Hepatocyte (in vitro differentiated cells): Measurements from ENCODE around the gene SORL1. TPM values are rescaled to one million over a fixed set of nuclear protein-coding genes. Genes with fewer than 3 reads are reported as not detected.
A peak's percentile ranks its signal among the peaks of the same experiment; 100 is the strongest.

ENCODE experiments used
- DNase-seq: peaks from one replicate; pipeline ENCODE4 v3.0.0-alpha.2; 2016; ENCODE audit warnings: low spot score
- H2AFZ ChIP-seq: fragments of 200-600 bp; sonication (generic); 2 replicates; pipeline ENCODE4 v1.6.0; 2016; ENCODE audit warnings: antibody characterized with exemption, mild to moderate bottlenecking
- H3K27ac ChIP-seq: fragments of 200-600 bp; sonication (generic); 2 replicates; pipeline ENCODE4 v1.5.1; 2016; ENCODE audit warnings: mild to moderate bottlenecking
- H3K27me3 ChIP-seq: fragments of 200-600 bp; sonication (generic); 2 replicates; pipeline ENCODE4 v1.6.1; 2016
- H3K36me3 ChIP-seq: fragments of 200-600 bp; sonication (generic); replicated peaks from 2 replicates; pipeline ENCODE4 v1.5.1; 2016; ENCODE audit warnings: low read depth; ENCODE audit not compliant: insufficient read depth
- H3K4me1 ChIP-seq: fragments of 200-600 bp; sonication (generic); 2 replicates; pipeline ENCODE4 v1.5.1; 2016; ENCODE audit warnings: mild to moderate bottlenecking, moderate library complexity; ENCODE audit not compliant: insufficient read depth
- H3K4me2 ChIP-seq: fragments of 200-600 bp; sonication (generic); 2 replicates; pipeline ENCODE4 v1.6.0; 2016
- H3K4me3 ChIP-seq: fragments of 200-600 bp; sonication (generic); 2 replicates; pipeline ENCODE4 v1.5.1; 2016; ENCODE audit warnings: mild to moderate bottlenecking
- H3K79me2 ChIP-seq: fragments of 200-600 bp; sonication (generic); 2 replicates; pipeline ENCODE4 v1.6.0; 2017; ENCODE audit warnings: mild to moderate bottlenecking
- H3K9me2 ChIP-seq: fragments of 200-600 bp; sonication (generic); replicated peaks from 2 replicates; pipeline ENCODE4 v1.6.0; 2017; ENCODE audit warnings: mild to moderate bottlenecking; ENCODE audit not compliant: insufficient read depth
- H3K9me3 ChIP-seq: fragments of 200-600 bp; sonication (generic); 2 replicates; pipeline ENCODE4 v1.5.1; 2016; ENCODE audit warnings: low read depth, mild to moderate bottlenecking
- H4K20me1 ChIP-seq: fragments of 200-600 bp; sonication (generic); 2 replicates; pipeline ENCODE4 v1.6.0; 2016; ENCODE audit warnings: mild to moderate bottlenecking; ENCODE audit not compliant: insufficient read depth, poor library complexity, severe bottlenecking
- CTCF ChIP-seq: fragments of 200-600 bp; sonication (generic); IDR thresholded peaks from 2 replicates; pipeline ENCODE4 v1.5.1; 2016; ENCODE audit warnings: antibody characterized with exemption, mild to moderate bottlenecking; ENCODE audit not compliant: poor library complexity
- EZH2 ChIP-seq: fragments of 200-600 bp; sonication (generic); IDR thresholded peaks from 2 replicates; pipeline ENCODE4 v1.6.1; 2016; ENCODE audit warnings: antibody characterized with exemption, mild to moderate bottlenecking, borderline replicate concordance
- EZH2phosphoT487 ChIP-seq: fragments of 200-600 bp; sonication (generic); IDR thresholded peaks from one replicate; pipeline ENCODE4 v1.6.1; 2018; ENCODE audit warnings: antibody characterized with exemption, mild to moderate bottlenecking, low read depth, moderate library complexity; ENCODE audit not compliant: unreplicated experiment, severe bottlenecking
- WGBS: methylation state at CpG from one replicate; pipeline ENCODE4 v1.1.6; 2016; ENCODE audit warnings: low lambda C conversion rate; ENCODE audit errors: missing lambda C conversion rate; 5-methylcytosine and 5-hydroxymethylcytosine counted together
- polyA plus RNA-seq: library from polyadenylated mRNA; unstranded; fragments of >200 nt; fragmentation: Nextera tagmentation; extraction: Ambion mirVana; gene quantifications from 2 replicates; pipeline ENCODE4 v1.2.1, GENCODE V29; 2016
- total RNA-seq: library from RNA; depleted of rRNA; stranded (reverse); fragments of >200 nt; gene quantifications from 2 replicates; pipeline ENCODE4 v1.2.3, GENCODE V29; 2014

Gene SORL1
- total and polyA plus RNA-seq, 2 experiments from 2014 or later = 13.5 to 26.5 TPM

- no peaks in the 10 kb centered on the region for H3K27me3 ChIP-seq
- WGBS = 65% methylated on average over 2 of the region's 2 CpGs
- no peak overlapping the region for H3K4me3 ChIP-seq
- H3K79me2 ChIP-seq = no peaks in the 10 kb centered on the region
- peaks cover 7% of the 10 kb centered on the region for H3K4me1 ChIP-seq
- H3K4me2 ChIP-seq = peak overlapping the region; percentile 19
- H3K9me3 ChIP-seq = no peaks in the 10 kb centered on the region
- H3K9me2 ChIP-seq = no peaks in the 10 kb centered on the region
- H3K36me3 ChIP-seq = no peaks in the 10 kb centered on the region
- peak; percentile 34 for DNase-seq
- TF ChIP-seq EZH2phosphoT487 = no peak
- no peak for TF ChIP-seq EZH2
- no peak for TF ChIP-seq CTCF
- no peak overlapping the region for H3K27ac ChIP-seq
- H4K20me1 ChIP-seq = no peaks in the 10 kb centered on the region
- no peak overlapping the region for H2AFZ ChIP-seq
These were observed 135.1 kb downstream of the SORL1 start for GRCh38 chr11:121587182-121587581.

GRCh38 chr11:121588747-121589146 is 136.6 kb downstream of the SORL1 start:
- TF ChIP-seq EZH2 = no peak
- TF ChIP-seq CTCF = no peak
- TF ChIP-seq EZH2phosphoT487 = no peak
- Histone ChIP-seq H3K27ac (no peak overlapping the region), H3K36me3 (no peaks in the 10 kb centered on the region), H3K27me3 (no peaks in the 10 kb centered on the region), H3K9me2 (no peaks in the 10 kb centered on the region), H3K4me1 (peaks cover 7% of the 10 kb centered on the region), H4K20me1 (no peaks in the 10 kb centered on the region), H3K9me3 (no peaks in the 10 kb centered on the region), H3K4me3 (no peak overlapping the region), H2AFZ (no peak overlapping the region), H3K4me2 (no peak overlapping the region), H3K79me2 (no peaks in the 10 kb centered on the region)
- no peak for DNase-seq
- 68% methylated on average over 8 of the region's 8 CpGs for WGBS

GRCh38 chr11:121589946-121590537 is 137.9 kb downstream of the SORL1 start:
- no peaks in the 10 kb centered on the region for H3K9me2 ChIP-seq
- H3K9me3 ChIP-seq = no peaks in the 10 kb centered on the region
- H3K27me3 ChIP-seq = no peaks in the 10 kb centered on the region
- no peak overlapping the region for H3K4me2 ChIP-seq
- H3K4me1 ChIP-seq = peaks cover 3% of the 10 kb centered on the region
- TF ChIP-seq EZH2phosphoT487 = no peak
- no peak for TF ChIP-seq EZH2
- no peak for TF ChIP-seq CTCF
- H3K79me2 ChIP-seq = no peaks in the 10 kb centered on the region
- no peak overlapping the region for H3K27ac ChIP-seq
- H3K4me3 ChIP-seq = no peak overlapping the region
- H2AFZ ChIP-seq = no peak overlapping the region
- no peaks in the 10 kb centered on the region for H3K36me3 ChIP-seq
- 90% methylated on average over 5 of the region's 5 CpGs for WGBS
- DNase-seq = no peak
- H4K20me1 ChIP-seq = no peaks in the 10 kb centered on the region
